HG03378 (cell line): ENCODE results near the gene CWC27.

Experiments
- ATAC-seq: cut with Tn5 transposase; IDR thresholded peaks from one replicate; pipeline ENCODE4 v1.9.1; 2021; ENCODE audit warnings: mild to moderate bottlenecking, moderate library complexity; ENCODE audit not compliant: unreplicated experiment

The CWC27 gene

DNA sequence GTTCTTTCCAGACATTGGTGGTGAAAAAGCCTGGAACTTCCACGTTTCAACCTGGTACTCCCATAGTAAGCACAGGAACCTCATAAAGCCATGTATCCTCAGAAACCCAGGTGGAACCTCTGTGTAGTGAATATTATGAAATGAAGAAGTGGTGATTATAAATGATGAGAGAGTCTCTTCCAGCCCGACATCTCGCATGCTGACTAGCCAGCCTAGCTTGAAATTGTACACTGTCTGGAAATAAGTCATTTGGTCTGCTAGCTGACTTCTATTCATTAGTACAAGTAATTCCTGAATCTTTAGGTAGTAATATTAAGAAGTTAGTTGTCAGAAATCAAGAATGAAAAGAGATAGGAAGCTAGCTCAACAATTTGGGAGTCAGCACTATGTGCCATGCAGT is 203.3 kb downstream of the CWC27 start:
- no peak for ATAC-seq

DNA sequence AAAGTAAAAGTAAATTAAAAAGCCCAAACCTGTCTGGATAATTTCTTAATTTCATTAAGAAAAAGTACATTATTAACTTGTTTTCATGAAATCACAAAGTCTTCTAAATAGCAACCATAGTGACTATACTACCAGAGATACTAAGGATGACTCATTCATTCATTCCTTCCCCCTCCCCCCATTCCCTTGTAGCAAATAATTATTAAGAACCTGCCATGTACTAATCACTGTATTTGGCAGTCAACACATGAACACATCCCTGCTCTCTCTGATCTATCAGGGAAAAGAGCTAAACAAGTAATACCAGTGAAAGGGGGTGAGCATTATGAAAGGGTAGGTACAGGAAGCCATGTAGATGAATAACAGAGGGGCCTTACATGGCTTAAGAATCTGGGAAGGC is 203.9 kb downstream of the CWC27 start:
- no peak for ATAC-seq

DNA sequence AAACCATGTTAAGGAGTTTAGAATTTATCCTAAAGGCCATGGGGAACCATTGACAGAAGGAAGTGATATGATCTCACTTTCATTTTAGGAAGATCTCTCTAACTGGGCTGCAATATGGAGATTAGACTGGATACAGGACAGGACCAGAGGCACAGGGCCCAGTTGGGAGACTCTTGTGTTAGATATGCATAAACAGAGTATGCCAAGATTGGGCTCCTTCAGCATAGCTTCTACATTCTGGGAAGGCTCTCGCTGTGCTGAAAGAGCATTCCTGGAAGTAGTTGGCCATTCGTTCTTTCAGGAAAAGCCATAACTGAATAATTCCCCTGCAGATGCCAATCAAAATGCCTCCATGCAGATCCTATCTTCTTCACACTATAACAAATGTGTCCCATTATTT is 204.5 kb downstream of the CWC27 start:
- no peak for ATAC-seq

DNA sequence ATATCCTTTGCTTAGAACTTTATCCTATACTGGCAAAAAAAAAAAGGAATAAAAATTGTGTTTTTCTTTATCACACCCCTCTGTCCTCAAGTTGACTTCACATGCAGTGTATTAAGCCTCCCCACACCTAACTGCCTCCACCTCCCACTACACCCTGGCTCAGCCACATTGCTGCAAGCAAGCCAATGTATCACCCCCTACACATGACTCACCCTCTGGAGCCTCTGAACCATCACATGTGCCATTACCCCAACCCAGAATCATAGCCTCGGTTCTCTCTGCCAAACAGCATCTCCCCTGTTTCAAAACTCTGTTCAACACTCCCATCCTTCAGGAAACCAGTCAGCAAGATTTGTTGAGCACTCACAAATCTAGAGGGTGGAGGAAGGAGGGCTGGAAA is 209.0 kb downstream of the CWC27 start:
- no peak for ATAC-seq

DNA sequence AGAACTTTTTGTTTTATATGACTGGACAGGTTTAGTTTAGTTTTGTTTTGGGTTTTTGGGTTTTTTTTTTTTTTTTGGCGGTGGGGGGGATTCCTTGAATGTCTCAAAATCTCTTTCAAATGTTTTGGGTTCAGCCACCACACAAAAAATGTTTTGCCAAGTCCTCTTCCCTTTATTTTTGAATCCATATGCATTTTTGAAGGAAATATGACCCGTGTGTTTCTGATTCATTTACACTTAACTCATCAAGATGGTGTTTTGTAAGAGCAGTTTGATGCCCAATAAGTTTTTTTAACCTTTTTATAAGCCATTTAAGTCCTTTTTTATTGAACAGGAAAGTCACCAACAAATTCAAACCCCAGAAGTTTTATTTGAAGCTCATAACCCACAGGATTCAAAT is 209.8 kb downstream of the CWC27 start:
- ATAC-seq, result no peak

DNA sequence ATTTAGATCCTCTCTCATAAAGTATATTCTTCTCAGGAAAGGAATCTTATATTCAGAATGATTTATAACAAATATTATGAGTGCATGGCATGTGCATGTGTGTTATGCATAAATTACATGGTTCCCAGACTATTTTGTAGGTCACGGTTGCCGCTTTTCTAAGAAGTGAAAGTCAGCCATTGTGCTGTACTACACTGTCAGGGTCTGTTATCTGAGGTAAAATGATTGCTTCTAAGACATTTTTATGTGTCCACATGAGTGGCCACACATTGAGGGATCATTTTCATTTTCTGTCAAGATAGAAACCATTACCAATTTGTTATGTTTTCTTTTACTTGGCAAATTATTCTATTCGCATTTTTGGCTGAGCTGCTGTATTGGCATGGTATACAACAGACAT is 210.8 kb downstream of the CWC27 start:
- no peak for ATAC-seq

DNA sequence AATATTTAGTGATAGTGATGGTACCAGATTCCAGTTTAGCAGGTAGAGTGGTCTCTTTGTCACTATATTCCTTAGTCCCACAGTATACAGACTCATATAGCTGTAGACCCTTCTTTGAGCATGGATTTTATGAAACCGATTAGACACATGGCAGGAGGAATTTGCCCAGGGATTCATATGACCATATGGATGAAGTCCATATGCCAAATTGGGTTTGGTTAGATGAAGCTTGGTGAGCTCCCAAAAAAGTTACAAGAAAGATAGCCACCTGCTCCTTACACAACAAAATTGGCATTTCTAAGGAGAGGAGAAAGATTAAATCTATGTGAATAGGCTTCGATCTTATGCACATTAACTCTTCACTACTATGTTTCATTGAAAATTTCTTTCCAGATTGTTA is 211.4 kb downstream of the CWC27 start:
- no peak for ATAC-seq

DNA sequence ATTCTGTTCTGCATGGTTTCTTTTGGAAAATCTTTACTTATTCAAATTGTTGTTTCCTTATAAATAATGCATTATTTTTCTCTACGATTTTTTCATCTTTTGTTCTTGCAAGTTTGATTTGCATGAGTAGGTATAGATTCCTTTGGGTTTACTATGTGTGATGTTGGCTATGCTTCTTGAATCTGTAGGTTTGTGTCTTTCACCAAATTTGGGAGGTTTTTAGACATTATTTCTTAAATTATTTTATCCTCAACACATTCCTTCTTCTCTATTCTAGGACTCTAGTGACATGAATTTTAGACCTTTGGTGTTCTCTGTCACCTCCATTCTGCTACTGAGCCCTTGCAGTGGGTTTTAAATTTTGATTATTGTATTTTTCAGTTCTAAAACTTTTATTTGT is 219.0 kb downstream of the CWC27 start:
- no peak for ATAC-seq

DNA sequence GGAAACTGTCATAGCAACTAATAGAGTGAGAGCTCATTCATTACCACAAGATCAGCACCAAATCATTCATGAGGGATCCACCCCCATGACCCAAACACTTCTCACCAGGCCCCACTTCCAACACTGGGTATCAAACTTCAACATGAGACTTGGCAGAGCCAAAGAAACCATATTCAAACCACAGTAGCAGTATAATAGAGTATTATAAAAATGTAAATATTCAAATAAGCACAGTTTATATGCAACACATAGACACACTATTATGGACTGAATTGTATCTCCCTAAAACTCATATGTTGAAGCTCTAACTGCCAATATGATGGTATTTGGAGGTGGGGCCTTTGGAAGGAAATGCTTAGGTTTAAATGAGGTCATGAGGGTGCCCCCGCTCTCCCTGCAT is 240.5 kb downstream of the CWC27 start:
- no peak for ATAC-seq

DNA sequence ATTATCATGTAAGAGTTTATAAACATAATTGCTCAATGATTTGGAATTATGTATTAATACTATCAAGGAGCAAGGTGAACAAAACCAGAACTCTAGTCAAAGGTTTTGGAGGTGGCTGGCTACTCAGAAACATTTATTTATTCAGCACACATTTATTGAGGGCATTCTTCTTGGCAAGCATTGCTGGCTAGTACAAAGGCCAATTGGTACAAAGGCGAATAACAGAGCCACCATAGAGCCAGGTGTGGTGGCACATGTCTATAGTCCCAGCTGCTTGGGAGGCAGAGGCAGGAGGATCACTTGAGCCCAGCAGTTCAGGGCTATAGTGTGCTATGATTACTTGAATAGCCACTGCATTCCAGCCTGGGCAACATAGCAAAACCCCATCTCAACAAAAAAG is 242.1 kb downstream of the CWC27 start:
- ATAC-seq, result no peak

DNA sequence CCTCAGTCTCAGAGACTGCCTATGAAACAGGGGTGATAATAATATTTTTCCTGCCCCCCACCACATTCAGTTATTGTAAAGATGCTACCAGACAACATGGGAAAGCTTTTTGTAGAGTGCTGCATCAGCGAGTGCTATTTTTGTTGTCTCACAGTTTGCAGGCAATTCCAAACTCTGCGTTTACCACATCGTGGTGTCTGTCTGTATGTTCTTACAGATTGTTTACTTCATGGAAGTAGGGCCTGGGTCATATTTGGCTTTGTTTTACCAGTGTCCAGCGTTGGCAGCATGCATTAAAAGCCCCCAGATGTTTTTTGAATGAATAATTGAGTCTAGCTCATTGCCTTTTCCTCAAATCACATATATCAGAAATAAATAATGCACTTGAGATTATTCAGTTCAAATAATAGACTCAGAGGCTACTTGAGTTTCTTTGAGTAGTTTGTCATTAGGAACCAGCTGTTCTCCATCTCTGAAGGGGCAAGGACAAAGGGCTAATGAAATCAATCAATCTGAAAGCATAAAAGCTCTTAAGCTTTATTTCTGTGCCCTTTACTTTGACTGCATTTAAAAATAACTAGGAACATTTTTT is 243.7 kb downstream of the CWC27 start:
- no peak for ATAC-seq

DNA sequence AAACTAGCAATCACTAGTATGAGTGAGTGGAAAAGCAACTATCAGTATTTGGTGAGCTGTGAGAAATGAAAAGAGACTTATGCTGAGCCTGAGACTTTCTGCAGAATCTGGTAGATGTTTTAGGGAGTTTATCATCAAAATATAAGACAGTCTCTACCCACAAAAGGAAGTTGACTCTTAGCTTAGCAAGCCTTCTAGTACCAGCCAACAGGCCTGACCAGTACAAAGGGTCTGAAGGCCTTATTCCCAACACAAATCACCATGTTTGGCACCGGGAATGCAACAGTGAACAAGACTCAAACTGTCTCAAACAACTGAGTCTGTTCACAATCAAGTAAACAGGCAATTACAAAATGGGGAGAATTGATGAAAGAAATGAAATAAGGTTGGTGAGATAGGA is 244.4 kb downstream of the CWC27 start:
- no peak for ATAC-seq

DNA sequence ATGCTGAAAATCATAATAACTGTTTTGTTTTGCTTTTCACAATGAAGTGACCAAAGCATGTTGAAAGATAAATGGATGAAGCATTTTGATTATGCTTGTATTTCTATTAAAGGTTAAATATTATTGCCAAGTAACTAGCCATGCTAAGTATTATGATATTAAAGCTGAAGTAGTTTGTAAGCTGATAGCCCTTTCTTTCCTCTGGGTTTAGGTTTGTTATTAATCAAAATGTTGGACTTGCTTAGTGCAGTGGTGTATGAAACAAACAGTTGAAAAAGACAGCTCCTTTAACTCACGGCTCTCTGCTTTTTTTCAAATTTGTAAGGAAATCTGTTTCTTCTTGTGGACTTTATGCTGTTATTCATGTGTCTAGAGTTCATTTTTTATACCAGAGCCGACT is 246.0 kb downstream of the CWC27 start:
- no peak for ATAC-seq

DNA sequence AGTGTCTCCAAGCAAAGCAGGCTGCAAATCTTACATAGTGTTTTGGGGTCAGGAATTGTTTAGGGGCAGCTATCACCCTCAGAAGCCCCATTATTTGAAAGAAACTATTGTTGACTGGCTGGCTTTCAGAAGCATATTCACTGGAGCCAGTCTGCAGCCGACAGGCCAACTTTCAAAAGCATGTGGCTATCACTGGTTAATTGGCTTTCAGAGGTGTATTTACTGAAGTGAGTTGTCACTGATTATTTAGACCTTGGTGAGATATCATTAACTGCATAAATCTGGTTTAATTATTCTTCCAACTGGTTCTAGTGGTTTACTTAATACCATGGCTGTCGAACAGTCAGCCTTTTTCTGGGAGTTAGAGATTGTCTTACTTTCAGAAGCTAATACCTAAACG is 247.0 kb downstream of the CWC27 start:
- no peak for ATAC-seq

DNA sequence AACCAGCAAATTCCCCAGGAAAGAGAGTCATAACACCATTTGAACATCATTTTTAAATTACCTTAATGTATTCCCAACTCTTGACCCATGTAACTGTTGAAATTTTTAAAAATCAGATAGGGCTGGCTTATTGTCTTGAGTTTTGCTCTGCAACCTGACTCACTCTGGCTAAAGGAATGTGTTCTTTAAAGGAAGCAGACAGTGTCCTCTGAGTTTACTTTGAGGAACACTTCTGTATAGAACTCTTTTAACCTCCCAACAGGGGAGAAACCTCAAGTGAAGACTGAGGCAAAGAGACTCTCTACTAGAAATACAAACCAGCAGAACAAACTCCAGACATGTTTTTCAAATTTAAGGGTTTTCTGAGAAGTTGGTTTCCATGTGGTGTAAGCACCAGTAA is 248.9 kb downstream of the CWC27 start:
- no peak for ATAC-seq

DNA sequence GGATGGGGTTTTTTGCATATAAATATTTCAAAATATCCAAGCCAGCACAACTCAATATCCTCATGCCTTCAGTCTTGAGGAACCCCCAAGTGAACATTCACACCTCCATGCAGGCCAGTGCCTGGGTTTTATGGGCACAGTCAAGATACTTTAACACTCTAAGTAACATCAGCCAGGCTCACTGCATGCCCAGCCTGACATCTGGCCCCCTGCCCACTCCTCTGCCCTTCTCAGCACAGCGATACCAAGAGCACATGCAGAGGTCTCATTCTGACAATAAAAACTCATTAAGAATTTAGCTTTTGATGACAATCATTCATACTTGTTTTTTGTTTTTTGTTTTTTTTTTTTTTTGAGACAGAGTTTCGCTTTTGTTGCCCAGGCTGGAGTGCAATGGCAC is 250.0 kb downstream of the CWC27 start:
- no peak for ATAC-seq

DNA sequence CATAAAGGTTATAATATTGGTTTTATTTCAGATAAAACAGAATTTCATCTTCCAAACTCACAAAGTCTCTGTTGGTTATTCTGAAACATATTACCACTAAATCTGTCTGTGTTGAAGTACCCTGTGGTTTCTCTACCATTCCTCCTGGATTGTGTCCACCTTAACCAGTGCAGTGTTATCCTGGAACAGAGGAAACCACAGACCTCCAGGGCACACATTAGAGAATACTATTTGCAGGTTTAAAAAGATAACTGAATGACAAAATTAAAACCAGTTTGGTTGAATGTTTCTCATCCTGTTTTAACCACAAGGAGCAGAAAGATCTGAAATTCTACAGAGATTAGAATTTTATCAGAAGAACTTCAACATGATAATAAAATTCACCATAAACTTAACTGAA is 251.8 kb downstream of the CWC27 start:
- ATAC-seq, result no peak

DNA sequence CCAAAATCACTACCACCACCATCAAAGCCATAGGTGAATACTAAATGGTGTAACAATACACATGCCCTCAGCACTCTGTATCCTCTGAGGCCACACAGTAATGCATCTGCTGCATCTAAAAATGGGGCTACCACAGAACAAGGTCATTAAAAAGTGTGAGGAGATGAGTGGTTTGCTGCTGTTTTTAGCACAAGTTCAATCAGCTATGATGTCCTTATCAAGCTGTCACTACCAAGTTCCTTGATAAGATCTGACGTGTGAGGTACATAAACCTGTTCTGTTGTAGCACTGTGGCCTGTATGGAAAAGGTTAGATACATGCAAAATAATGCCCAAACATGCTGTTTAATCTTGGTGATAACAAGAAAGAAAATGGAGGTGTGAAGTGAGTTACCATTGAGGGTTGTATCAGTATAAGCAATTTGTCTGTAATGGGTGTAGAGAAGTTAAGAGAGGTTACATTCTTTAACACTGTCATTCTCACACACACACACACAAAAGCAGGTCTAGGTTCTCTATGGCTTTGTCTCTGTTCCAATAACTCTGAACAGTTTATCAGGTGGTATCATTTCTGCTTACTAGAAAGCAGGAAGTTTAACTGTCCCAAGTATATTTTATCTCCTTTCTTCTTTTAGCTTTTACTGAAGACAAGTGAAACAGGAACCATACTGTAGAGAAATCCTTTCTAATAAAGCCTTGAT is 252.9 kb downstream of the CWC27 start:
- peak; percentile 55 for ATAC-seq

DNA sequence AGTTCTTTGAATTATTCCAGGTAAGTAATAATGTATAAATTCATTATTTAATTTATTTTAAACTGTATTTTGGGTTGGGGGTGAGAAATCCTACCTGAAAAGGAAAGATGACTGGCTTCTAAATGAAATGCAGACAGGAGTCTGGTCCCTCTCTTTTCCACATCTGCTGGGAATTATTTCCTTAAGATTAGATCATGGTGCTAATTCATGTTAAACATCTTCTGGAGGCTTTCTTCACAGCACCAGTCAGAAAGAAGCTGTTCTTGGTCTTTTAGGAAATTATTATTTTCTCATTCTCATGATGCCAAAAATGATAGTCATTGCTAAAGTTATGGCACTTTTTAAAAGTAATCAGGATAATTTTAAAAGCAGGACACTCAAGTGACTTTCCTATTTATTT is 254.2 kb downstream of the CWC27 start:
- no peak for ATAC-seq

DNA sequence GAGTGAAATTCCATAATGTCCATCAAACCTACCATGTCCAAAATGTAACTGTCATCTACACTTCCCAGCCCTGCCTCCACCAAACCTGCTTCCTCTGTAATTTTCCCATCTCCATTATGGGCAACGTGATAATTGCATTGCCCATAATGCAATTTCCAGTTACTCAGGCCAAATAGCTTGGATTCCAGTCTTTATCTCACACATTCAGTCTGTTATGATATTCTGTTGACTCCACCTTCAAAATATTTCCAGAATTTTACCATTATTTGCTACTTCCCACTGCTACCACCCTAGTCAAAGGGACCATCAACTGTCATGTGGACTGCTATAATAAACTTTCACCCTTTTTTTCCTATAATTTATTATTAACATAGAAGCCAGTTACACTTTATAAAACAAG is 256.0 kb downstream of the CWC27 start:
- no peak for ATAC-seq

DNA sequence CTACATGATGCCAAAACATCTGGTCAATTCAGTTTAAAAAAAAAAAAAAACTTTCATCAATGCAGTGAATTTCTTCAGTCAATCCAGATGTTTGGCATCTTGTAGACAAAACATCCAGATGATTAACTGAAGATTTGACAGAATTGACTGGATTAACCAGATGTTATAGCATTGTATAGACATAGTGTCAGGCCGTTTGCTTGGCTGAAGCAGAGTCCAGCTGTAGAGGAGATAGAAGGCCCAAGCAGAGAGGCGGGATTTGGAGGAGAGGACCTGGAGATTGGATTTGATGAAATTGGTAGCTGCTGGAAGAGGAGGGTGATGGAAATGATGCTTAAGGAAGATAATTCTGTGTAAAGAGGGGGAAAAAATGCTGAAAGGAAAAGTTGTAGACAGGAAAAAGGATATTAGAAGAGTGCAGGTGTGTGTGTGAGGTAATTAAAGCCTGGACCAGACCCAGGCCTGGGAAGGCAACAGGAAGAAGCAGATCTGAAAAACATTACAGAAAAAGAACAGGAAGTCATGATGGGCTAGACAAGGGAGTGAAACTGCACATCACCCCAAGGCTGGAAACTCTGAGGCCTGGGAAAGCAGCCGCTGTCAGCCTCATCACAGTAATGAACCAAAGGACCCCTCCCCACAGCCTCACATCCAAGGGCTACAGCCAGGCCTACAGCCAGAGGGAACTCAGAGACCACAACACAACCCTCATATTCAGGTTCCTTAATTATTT is 258.3 kb downstream of the CWC27 start:
- peak; percentile 57 for ATAC-seq

DNA sequence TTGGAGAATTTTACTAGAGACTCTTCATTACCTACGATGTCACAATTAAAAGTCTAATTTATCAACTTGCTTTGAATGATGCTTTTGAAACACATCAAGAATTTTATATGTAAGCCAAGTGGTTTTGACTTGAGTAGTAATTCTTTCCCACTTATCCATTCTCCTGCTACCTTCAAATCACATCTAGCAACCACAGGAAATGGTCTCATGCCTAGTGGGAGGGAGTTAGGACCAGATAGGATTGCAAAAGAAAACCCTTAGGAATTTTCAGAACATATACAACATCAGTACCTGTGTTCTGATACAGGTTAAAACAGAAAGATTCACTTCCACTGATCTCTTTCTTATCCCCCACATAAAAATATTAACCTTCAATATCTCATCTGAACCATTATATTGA is 260.4 kb downstream of the CWC27 start:
- ATAC-seq, result no peak
